NOMO-1 (cell line): Measurements from ENCODE around the gene ZNF414.
"Not testable (repeated sequence)": the region's sequence is repeated elsewhere in the genome, so short reads cannot be mapped to it uniquely, and the experiment has no call there.

ENCODE experiments used
- DNase-seq, 2 experiments: peaks; one replicate each; lab custom pipeline; 2025; ENCODE audit not compliant: unreplicated experiment in 2 of 2; lab: John Stamatoyannopoulos, UW

Gene ZNF414, protein sequence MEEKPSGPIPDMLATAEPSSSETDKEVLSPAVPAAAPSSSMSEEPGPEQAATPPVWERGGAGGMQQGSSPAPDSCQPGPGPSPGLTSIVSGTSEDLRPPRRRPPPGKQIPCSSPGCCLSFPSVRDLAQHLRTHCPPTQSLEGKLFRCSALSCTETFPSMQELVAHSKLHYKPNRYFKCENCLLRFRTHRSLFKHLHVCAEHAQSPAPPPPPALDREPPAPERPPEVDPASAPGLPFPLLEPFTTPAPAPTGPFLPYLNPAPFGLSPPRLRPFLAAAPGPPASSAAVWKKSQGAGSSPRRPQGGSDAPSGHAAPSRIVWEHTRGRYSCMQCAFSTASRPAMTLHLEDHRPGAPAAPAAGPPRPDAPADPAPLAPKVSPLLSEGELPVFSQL

DNA sequence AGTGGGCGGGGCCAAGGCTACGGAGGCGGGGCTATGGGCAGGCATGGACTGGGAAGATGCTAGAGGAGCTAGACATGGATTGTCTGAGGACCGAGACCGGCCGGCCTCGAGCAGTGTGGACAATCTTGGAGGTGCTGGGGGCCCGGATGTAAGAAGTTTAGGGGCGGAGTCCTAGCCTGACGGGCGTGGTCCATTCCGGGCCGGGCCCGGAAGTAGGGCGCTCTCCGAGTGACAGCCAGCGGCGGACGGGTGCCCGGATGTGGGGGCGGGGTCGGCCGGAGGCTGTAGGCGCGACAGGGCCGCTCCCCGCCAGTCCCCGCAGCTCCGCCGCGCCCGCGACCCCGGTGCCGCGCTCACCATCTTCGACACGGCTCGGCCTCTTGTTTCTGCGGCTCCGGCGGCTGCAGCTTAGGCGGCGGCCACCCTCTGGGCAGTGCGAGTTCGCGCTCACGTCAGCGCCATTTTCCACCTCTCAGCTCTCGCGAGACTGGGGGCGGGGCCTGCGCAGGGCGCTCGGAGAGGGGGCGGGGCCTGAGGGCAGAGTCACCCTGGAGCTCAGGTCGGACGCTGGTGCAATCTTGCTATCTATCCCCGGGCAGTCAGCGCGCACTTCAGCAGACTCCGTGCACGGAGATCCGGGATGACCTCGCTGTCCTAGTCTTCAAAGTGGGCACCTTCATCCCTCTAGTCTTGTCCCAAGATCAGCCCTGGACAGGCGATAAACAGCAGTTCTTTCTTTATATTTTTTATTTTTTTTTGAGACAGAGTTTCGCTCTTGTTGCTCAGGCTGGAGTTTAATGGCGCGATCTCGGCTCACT, at the start of gene ZNF414:
Gene ZNF414, minus strand, starts transcription at position 481 of the 818 bp plus-strand sequence. Its CDS starts 121 bp downstream, at position 360.
- peak; percentile 91 to 97 for DNase-seq

DNA sequence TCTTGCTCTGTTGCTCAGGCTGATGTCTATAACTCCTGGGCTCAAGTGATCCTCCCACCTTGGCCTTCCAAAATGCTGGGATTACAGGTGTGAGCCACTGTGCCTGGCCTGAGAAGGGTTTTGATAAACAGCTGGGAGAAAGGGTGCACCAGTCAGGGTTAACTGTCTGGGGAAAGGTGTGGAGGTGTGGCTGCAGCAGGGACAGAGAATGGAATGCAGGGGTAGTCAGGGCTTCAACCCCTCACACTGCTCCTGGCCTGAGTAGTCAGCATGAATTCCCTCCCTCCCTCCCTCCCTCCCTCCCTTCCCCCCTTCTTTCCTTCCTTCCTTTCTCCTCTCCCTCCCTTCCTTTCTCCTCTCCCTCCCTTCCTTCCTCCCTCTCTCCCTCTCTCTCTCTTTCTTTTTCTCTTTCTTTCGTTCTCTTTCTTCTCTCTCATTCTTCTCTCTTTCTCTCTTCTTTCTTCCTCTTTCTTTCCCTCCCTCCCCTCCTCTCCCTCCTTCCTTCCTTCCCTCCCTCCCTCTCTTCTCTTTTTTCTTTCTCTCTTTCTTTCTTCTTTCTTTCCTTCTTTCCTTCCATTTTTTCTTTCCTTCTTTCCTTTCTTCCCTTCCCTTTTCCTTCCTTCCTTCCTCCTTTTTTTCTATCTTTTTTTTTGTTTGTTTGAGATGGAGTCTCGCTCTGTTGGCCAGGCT, 47.3 kb upstream of the ZNF414 start:
- no peak for DNase-seq

DNA sequence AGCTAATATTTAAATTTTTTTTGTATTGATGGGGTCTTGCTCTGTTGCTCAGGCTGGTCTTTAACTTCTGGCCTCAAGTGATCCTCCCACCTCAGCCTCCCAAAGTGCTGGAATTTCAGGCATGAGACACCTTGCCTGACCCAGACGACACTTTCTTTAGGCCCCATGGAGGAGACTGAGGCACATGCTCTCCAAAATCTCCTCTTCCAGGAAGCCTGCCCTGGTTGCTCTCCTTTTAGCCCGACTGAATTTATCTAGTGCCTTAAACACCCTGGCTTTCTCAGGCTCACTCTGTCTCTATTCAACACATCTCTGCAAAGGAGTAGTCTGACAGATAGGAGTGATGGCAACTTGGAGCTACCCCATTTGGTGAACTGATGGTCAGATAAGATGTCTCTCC, 44.4 kb upstream of the ZNF414 start:
- no peak for DNase-seq

DNA sequence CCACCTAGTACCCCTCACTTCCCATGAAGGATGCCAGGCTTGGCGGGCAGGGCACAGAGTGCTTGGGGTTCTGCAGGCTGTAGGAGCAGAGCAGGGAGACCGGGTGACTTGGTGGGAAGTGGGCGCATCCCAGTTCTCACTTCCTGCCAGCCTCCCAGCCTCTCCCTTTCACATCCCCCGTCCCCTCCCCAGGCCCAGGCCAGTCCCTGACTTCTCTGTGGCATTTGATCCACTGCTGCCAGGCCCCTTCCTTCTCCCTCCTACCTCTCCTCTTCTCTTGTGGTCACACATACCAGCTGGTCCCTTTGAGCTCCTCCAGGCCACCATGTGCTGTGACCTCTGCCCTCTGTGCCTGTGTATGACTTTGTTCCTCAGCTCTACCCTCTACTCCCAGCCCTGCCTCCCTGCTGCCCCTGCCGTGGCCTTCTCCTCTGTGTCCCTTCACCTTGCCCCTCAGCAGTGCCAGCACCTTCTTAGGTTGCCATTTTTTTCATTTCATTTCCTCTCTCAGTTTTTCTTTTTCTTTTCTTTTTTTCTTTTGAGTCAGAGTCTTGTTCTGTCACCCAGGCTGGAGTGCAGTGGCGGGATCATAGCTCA, 43.8 kb upstream of the ZNF414 start:
- DNase-seq, result no peak

DNA sequence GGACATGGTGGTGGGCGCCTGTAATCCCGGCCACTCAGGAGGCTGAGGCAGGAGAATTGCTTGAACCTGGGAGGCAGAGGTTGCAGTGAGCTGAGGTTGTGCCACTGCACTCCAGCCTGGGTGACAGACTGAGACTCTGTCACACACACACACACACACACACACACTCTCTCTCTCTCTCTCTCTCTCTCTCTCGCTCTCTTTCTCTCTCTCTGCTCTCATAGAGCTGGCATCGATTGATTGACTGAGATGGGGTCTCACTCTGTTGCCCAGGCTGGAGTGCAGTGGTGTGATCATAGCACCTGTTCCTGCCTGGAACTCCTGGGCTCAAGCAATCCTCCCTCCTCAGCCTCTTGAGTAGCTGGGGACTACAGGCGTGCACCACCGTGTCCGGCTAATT, 39.8 kb upstream of the ZNF414 start:
- not testable (repeated sequence) for DNase-seq

DNA sequence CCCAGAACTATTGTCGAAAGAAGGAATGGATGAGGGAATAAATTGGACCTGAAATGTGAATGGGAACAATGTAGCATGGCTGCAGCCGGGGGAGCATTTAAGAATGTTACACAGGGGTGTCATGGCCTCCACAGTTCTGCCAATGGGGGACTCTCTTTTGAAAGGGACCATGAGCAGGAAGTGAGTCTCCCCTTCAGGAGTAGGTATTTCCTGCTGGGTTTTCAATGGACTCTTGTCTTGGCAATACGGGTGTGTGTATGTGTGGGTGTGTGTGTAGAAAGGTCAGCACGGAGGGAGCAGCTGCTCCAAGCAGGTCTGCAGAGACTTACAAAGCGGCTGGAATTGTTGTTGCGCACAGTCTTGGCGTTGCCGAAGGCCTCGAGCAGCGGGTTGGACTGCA, 38.8 kb upstream of the ZNF414 start:
- no peak for DNase-seq

DNA sequence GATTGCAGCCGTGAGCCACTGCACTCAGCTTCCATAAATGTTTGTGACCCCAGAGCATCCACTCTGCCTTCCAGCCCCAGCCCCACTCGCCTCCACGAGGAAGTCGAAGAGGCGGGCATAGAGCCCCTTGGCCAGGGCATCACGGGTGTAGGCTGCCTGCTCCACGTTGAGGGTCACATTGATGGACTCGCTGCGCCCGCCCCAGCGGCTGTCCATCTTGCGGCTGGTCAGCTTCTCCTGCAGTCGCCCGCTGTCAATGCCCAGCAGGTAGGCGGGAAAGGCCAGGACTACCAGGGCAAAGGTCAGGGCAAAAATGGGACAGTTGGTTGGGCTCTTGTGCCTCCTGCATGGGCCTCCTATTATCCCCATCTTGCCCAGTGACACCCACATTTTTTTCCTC, 36.1 kb upstream of the ZNF414 start:
- no peak for DNase-seq

DNA sequence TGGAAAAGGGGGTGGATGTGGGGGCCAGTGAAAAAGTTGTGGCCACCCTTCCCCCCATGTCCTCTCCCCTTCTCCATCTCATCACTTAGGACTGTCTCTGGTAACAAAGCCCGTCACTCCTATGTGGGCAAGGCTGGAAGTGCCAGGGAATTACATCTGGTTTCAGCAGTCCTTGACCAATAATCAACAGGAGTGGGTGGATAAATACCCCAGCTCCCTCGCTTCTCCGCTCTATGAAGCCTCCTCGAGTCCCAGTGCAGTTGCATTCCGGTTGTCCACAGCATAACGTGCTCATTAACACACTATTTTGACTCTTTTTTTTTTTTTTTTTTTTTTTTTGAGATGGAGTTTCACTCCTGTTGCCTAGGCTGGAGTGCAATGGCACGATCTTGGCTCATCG, 31.8 kb upstream of the ZNF414 start:
- DNase-seq, result no peak

DNA sequence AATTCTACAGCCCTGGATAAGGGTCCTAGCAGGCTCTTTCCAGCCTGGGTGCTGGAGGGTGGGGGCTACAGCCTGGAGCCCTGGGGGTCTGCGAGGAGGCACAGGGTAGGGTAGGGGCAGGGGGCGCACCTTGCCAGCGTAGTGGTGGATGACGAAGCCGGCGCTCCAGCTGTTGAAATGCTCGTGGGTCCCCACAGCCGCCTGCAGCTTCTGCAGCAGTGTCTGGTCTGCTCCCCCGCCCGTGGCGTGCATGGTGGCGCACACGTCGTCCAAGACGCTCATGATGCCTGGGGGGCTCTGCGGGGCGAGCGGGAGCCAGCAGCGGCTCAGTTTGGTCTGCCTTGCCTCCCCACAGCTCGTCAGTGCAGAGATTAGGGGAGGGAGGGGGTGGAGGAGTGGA, 30.2 kb upstream of the ZNF414 start:
- no peak for DNase-seq

DNA sequence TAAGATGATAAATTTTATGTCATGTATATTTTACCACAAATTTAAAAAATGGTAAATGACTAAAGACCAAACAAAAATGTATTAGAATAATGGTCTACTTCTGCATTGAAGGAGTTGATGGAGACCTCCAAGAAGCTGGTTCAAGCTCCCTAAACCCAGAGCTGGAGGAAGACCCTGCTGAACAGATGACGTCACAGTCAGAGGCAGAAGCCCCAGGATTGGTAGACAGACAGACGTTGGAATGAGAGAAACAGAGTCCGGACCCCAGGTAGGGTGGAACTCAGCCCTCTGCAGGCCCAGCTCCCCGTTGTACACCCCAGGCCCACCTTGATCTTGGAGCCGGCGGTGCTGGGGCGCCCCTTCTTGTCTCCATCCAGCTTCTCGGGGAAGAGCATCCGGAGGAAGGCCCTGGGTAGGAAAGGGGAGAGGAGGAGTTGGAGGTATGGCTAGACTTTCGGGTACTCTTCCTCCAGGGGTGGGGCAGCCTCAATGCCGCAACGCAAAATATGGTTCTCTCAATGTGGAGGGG, 25.7 kb upstream of the ZNF414 start:
- DNase-seq, result no peak

DNA sequence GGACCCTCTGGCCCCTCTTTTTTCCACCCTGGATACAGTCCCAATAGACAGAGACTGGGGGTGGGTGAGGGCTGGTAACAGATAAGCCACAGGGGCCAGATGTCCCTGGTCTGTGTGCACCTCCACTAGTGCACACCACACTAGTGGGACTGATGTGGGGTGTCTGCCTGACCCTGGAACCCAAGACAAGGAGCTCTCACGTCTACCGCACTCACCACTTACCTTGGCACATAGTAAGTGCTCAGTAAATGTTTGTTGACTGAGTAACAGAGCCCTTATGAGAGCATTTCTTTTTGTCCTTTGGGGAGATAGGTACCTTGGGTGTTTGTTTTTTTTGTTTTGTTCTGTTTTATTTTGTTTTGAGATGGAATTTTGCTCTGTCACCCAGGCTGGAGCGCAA, 23.1 kb upstream of the ZNF414 start:
- no peak for DNase-seq

DNA sequence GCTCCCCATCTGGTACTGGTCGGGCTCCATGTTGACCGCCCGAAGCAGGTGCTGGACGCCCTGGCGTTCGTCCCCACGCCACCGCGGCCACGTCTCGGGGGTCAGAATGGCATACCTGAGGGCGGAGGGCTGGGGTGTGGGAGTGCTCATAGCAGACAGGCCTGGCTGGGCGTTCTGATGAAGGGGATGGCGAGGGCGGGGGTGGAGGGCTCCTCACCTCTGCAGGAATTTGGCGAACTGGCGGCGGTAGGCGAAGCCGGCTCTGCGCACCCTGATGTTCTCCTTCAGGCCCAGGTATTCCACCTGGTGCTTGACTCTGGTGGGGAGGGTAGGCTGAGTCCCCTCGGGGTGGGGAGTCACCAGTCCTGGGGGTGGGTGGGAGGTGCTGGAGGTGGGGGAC, 22.3 kb upstream of the ZNF414 start:
- no peak for DNase-seq

DNA sequence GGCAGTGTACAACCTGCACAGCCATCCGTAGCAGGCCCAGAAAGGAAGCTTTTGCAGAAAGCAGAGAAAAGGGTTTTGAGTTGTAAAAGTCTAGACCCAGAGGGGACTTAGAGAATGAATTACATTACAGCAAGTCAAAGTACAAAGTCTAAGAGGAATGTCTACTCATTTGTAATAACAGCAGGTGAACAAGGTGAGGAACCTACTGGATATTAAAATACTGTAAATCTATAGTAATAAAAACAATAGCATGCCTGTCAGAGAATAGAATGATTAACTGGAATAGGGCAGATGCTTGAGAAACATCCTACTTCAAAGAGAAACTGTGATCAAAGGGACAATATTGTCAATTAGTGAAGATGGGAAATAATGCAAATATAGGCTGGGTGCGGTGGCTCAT, 18.3 kb upstream of the ZNF414 start:
- DNase-seq, result no peak

DNA sequence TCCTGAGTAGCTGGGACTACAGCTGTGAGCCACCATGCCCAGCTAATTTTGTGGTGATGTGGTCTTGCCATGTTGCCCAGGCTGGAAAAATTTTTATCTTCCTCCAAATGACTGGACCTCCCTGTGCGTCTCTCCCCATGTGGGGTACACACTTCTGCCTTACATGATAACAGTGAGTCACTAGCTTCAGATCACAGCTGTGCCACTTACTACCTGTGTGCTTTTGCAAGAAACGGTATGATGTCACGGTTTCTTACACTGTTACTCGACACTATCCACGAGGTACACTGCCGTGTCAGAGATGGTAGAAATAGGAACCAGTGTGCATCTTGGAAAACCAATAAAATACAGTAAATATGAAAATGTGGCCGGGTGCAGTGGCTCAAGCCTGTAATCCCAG, 17.5 kb upstream of the ZNF414 start:
- no peak for DNase-seq

DNA sequence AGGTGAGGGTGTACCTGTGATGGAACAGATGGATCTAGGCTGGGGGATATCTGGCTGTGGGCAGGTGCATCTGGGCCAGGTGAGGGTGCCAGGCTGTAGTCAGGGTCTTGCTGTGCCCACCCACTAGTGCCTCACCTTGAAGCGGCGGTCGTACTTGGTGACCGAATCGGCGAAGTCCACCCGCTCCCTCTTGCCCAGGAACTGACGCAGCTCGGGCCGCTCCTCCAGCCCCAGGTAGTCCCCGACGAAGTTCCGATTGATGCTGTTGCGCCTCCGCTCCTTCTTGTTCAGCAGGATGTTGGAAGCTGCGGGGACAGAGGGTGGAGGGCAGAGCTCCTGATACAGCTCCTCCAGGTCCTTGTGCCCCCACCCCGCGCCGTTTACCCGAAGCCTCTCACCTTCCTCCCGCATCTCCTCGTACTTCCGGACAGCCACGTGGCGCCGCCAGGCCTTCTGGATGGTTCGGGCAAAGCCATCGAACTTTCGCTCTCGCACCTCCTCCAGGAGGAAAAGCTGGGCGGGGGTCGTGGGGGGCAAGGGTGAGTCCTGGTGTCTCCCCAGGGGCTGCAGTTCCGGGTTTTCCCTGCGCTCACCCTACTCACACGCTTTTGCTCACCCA, 16.2 kb upstream of the ZNF414 start:
- no peak for DNase-seq

DNA sequence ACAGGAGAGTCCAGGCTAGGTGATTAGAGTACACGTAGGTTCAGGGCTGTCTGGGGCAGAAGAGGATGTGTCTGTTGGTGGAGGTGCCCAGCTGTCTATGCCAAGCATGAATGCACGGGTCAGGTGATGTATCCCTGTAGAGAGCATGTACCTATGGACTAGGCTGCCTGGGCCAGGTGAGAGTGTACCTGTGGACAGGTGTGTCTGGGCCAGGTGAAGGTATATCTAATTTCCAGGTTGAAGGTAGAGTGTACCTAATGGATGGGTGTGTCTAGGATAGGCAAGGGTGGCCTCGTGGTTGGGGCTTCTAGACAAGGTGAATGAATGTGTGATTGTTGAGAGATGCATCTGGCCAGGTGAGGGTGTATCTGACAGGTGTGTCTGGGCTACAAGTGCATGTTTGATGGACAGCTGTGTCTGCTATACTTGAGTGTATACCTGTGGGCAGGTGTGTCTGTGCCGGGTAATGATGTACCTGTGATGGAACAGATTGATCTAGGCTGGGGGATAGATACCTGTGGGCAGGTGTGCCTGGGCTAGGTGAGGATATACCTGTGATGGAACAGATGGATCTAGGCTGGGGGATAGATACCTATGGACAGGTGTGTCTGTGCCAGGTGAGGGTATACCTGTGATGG, 15.5 kb upstream of the ZNF414 start:
- DNase-seq, result no peak

DNA sequence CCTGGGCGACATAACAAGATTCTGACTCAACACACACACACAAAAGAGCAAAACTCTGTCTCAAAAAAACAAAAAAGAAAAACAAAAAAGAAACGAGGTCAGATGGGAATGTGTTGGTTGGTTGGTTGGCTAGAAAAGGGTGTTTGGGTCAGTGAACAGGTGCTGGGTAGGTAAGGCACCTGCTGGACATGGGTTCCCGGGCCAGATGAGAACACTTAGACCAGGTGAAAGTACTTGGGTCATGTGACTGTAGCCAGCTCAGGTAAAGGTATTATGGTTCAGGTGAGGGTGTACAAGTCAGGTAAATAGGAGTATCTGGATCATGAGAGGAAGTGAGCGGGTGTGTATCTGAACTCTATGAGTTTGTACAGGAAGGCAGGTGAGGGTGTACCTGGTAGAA, 14.5 kb upstream of the ZNF414 start:
- no peak for DNase-seq

DNA sequence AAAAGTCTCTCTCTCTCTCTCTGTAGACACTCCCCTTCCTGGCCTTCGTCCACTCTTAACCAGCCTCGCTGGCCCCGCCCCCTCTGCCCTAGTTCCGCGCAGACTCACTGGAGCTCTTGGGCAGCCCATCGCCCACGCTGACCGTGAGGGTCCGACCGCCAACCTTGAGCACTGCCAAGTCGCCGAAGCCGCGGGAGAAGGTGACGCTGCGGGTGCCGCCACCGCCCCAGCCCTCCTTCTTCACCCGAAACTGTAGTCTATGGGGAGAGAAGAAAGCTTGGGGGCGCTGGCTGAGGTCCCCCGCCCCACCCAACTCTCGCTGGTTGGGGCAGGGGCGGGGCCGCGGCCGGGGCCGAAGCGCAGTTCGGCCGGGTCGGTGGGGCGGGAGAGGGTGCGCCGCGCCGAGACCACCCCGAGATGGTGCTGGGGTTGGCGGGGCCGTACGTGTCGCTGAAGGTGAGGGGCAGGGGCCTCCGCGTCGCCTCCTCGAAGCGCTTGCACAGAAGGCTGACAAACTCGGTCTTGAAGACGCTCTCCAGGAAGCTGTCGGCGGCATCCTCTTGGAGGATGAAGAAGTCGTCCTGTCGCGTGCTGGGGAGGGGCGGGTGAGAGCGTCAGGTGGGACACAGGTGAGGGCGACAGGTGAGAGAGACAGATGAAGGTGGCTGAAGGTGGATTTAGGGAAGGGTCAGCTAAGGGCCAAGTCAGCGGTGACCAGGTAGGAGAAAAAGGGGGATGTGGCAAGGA, 12.6 kb upstream of the ZNF414 start:
- no peak for DNase-seq

DNA sequence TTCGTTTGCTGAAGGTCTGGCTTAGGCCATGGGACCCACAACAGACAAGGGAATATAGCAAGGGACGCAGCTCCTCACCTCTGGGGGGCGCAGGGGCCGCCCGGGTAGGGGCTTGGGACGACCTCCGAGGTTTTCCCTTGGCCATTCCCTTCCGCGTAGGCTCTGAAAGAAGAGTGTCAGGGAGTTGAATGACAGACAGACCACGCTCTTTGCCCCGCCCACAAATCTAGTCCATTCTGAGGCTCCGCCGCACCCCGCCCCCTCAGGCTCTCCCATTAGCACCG, 11.4 kb upstream of the ZNF414 start:
- no peak for DNase-seq

DNA sequence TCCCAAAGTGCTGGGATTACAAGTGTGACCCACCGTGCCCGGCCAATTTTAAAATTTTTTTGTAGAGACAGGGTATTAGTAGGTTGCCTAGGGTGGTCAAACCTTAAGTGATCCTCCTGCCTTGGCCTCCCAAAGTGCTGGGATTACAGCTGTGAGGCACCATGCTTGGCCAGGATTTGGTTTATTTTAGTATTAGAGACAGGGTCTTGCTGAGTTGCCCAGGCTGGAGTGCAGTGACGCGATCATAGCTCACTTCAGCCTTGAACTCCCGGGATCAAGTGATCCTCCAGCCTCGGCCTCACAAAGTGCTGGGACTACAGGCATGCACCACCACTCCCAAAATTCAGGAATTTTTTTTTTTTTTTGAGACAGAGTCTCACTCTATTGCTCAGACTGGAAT, 5.4 kb upstream of the ZNF414 start:
- DNase-seq, result no peak
